ENCODE data around the gene PPM1J.
A peak's percentile ranks its signal among the peaks of the same experiment; 100 is the strongest.

Gene PPM1J

GRCh38 chr1:112674440-112674985, 40.6 kb downstream of the PPM1J start, which contains the start of gene MOV10:
TSS of gene MOV10 (plus strand) at chr1:112674659. CDS start at chr1:112674913, 254 bp downstream.
- Histone ChIP-seq H3K9me3 (ENCODE audit: severe bottlenecking) (no peaks in the 10 kb centered on the region), H3K27me3 (ENCODE audit: insufficient read depth, low read depth, severe bottlenecking) (no peaks in the 10 kb centered on the region), H3K27ac (peak within 1 kb of the TSS; percentile 90), H3K36me3 (peaks cover 12% of the 10 kb centered on the region), H3K4me3 (ENCODE audit: low read depth, low read length) (peak within 1 kb of the TSS; percentile 92)
- TF ChIP-seq, protein P1, sequence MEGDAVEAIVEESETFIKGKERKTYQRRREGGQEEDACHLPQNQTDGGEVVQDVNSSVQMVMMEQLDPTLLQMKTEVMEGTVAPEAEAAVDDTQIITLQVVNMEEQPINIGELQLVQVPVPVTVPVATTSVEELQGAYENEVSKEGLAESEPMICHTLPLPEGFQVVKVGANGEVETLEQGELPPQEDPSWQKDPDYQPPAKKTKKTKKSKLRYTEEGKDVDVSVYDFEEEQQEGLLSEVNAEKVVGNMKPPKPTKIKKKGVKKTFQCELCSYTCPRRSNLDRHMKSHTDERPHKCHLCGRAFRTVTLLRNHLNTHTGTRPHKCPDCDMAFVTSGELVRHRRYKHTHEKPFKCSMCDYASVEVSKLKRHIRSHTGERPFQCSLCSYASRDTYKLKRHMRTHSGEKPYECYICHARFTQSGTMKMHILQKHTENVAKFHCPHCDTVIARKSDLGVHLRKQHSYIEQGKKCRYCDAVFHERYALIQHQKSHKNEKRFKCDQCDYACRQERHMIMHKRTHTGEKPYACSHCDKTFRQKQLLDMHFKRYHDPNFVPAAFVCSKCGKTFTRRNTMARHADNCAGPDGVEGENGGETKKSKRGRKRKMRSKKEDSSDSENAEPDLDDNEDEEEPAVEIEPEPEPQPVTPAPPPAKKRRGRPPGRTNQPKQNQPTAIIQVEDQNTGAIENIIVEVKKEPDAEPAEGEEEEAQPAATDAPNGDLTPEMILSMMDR (IDR thresholded peaks at IDR 0.05; ENCODE audit: low read depth, low read length), result no peak
- peak; percentile 80 for DNase-seq

- DNase-seq, result peak; percentile 22
- H3K27ac ChIP-seq, result peak overlapping the region; percentile 90
- TF ChIP-seq, protein P1 (IDR thresholded peaks at IDR 0.05; ENCODE audit: low read depth, low read length), result peak; percentile 43
- peak overlapping the region; percentile 92 for H3K4me3 ChIP-seq (ENCODE audit: low read depth, low read length)
- H3K27me3 ChIP-seq (ENCODE audit: insufficient read depth, low read depth, severe bottlenecking), result no peaks in the 10 kb centered on the region
- peaks cover 19% of the 10 kb centered on the region for H3K36me3 ChIP-seq
- H3K9me3 ChIP-seq (ENCODE audit: severe bottlenecking), result no peaks in the 10 kb centered on the region
These were observed 41.3 kb downstream of the PPM1J start for GRCh38 chr1:112673592-112674439.

DNA sequence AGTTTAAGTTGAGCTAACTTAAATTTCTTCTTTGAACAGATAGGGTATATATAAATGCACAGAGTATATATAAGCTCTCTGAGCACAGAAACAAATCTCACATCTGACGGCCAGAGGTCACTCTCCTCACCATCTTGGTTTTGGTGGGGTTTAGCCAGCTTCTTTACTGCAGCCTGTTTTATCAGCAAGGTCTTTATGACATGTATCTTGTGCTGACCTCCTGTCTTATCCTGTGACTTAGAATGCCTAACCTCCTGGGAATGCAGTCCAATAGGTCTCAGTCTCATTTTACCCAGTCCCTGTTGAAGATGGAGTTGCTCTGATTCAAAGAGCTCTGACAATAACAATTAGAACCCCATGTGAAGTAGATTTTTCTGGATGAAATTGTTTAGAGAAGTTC, 42.3 kb downstream of the PPM1J start:
- Histone ChIP-seq H3K4me3 (ENCODE audit: low read depth, low read length) (no peak overlapping the region), H3K36me3 (peaks cover 26% of the 10 kb centered on the region), H3K9me3 (ENCODE audit: severe bottlenecking) (no peaks in the 10 kb centered on the region), H3K27me3 (ENCODE audit: insufficient read depth, low read depth, severe bottlenecking) (no peaks in the 10 kb centered on the region), H3K27ac (no peak overlapping the region)
- TF ChIP-seq, protein P1 (IDR thresholded peaks at IDR 0.05; ENCODE audit: low read depth, low read length), result no peak
- no peak for DNase-seq

DNA sequence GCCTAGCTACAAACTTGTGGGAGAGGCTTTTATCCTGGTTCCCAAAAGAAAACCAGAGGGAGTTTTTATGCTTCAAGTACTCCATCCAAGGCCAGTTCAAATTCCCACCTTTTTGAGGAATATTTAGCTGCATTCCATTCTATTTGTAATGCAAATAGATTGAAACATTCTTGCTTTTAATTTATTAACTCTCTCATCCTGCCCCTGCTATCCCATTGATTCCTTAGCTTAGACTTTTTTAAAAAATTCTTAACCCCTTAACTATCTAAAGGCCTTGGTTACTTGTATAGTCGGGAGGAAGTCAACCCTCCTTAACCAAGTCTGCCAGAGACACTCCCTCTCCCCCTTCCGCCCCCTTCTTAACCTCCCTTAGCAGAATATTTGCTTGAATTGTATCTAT, 43.1 kb downstream of the PPM1J start:
- Histone ChIP-seq H3K27ac (no peak overlapping the region), H3K36me3 (peaks cover 31% of the 10 kb centered on the region), H3K4me3 (ENCODE audit: low read depth, low read length) (no peak overlapping the region)

GRCh38 chr1:112666946-112667345, 48.2 kb downstream of the PPM1J start:
- Histone ChIP-seq H3K4me3 (ENCODE audit: low read depth, low read length) (no peak overlapping the region), H3K27ac (no peak overlapping the region), H3K27me3 (ENCODE audit: insufficient read depth, low read depth, severe bottlenecking) (no peaks in the 10 kb centered on the region), H3K36me3 (peaks cover 57% of the 10 kb centered on the region), H3K9me3 (ENCODE audit: severe bottlenecking) (no peaks in the 10 kb centered on the region)
- TF ChIP-seq, protein P1 (IDR thresholded peaks at IDR 0.05; ENCODE audit: low read depth, low read length), result no peak
- no peak for DNase-seq

More for the DNA sequence above, 43.1 kb downstream of the PPM1J start:
- Histone ChIP-seq H3K27me3 (ENCODE audit: insufficient read depth, low read depth, severe bottlenecking) (no peaks in the 10 kb centered on the region), H3K9me3 (ENCODE audit: severe bottlenecking) (no peaks in the 10 kb centered on the region)
- TF ChIP-seq, protein P1 (IDR thresholded peaks at IDR 0.05; ENCODE audit: low read depth, low read length), result no peak
- DNase-seq, result no peak

Measured in WERI-Rb-1 (cell line).